Measurements from ENCODE around the gene GALNT14. TPM values are rescaled to one million over a fixed set of nuclear protein-coding genes. Genes with fewer than 3 reads are reported as not detected.

GALNT14 gene
- total and polyA plus RNA-seq, 2 of the 8 experiments (the other 6 are each of a cell fraction or from before 2014, with no cell fraction given), result 13.0 to 13.7 TPM

GRCh38 chr2:30974092-30974491, 164.1 kb downstream of the GALNT14 start:
- H3K27me3 ChIP-seq (replicated peaks in 1 of 4; ENCODE audit: control insufficient read depth in 3 of 4, extremely low read depth in 1 of 4, insufficient read depth in 3 of 4, low read length in 3 of 4), result no peaks in the 10 kb centered on the region
- WGBS, 2 experiments (ENCODE audit: extremely low coverage in 1 of 2, insufficient coverage in 1 of 2, insufficient read length in 1 of 2, insufficient replicate concordance in 2 of 2, low coverage in 1 of 2, low lambda C conversion rate in 2 of 2, missing lambda C conversion rate in 1 of 2), result 85% methylated on average over 1 of the region's 1 CpG; no CpG with 5 or more reads in 1 of the 2 experiments
- no peak overlapping the region for H3K4me3 ChIP-seq (ENCODE audit: extremely low read depth in 1 of 4, insufficient read depth in 2 of 4, low read depth in 3 of 4, low read length in 4 of 4)
- FAIRE-seq, result no peak
- H3K9ac ChIP-seq (replicated peaks in 1 of 4; ENCODE audit: extremely low read depth in 1 of 4, low read depth in 3 of 4, low read length in 3 of 4), result no peak overlapping the region
- no peak overlapping the region for H2BK15ac ChIP-seq (ENCODE audit: low read length)
- H2BK5ac ChIP-seq (ENCODE audit: low read depth, low read length), result no peak overlapping the region
- H3K27ac ChIP-seq (ENCODE audit: low read depth, low read length), result no peak overlapping the region
- no peak overlapping the region for H4K5ac ChIP-seq (ENCODE audit: insufficient read length, low read depth, low read length)
- no peak overlapping the region for H3K4ac ChIP-seq (replicated peaks; ENCODE audit: insufficient read length, low read depth, low read length)
- H3K23me2 ChIP-seq (ENCODE audit: low read depth, low read length), result no peaks in the 10 kb centered on the region
- no peak overlapping the region for H2BK20ac ChIP-seq (ENCODE audit: low read length)
- H3K36me3 ChIP-seq (ENCODE audit: control insufficient read depth in 2 of 4, insufficient read depth in 4 of 4, low read length in 3 of 4), result no peaks in the 10 kb centered on the region
- H3K18ac ChIP-seq (ENCODE audit: extremely low read depth, low read length), result no peak overlapping the region
- no peak overlapping the region for H3K23ac ChIP-seq (ENCODE audit: insufficient read length)
- no peak overlapping the region for H3K56ac ChIP-seq (replicated peaks; ENCODE audit: insufficient read length, low read depth, low read length)
- H3K79me2 ChIP-seq (ENCODE audit: control insufficient read depth in 1 of 2, insufficient read depth in 2 of 2, low read length in 2 of 2), result no peaks in the 10 kb centered on the region
- CTCF ChIA-PET (ENCODE audit: partially characterized antibody), result interaction anchor here (0.7 to 1.3 kb wide), 2 partner anchors 14 to 95 kb away, joined by 4 read pairs; no protein-coding TSS in a partner anchor
- H3K79me1 ChIP-seq (ENCODE audit: low read depth, low read length), result no peaks in the 10 kb centered on the region; the same call in 1 of the 2 replicates
- H4K91ac ChIP-seq (replicated peaks; ENCODE audit: insufficient read length, low read length), result no peak overlapping the region
- H3K14ac ChIP-seq (ENCODE audit: insufficient read length), result no peak overlapping the region
- H3K4me2 ChIP-seq (ENCODE audit: insufficient read depth in 1 of 2, low read depth in 2 of 2, low read length in 2 of 2), result no peak overlapping the region
- H3K9me3 ChIP-seq (ENCODE audit: insufficient read depth in 2 of 2, low read depth in 1 of 2, low read length in 1 of 2), result peaks cover 5 to 8% of the 10 kb centered on the region in 2 experiments; a peak in 3 of 4 replicates
- DNase-seq (ENCODE audit: low read depth in 1 of 2, low spot score in 2 of 2), result no peak
- H2AFZ ChIP-seq (ENCODE audit: low read length), result no peak overlapping the region
- H2AK5ac ChIP-seq (ENCODE audit: low read depth, low read length), result no peak overlapping the region
- H4K20me1 ChIP-seq (replicated peaks in 1 of 2; ENCODE audit: control insufficient read depth in 1 of 2, insufficient read depth in 2 of 2, low read length in 2 of 2), result no peaks in the 10 kb centered on the region
- no peaks in the 10 kb centered on the region for H3K4me1 ChIP-seq (replicated peaks in 1 of 4; ENCODE audit: control insufficient read depth in 3 of 4, insufficient read depth in 4 of 4, low read length in 3 of 4)
- H4K8ac ChIP-seq (ENCODE audit: extremely low read depth, insufficient read depth, low read length), result no peak overlapping the region
- POLR2A ChIA-PET (ENCODE audit: partially characterized antibody), result no interaction called here
- H2BK12ac ChIP-seq (ENCODE audit: low read depth, low read length), result no peak overlapping the region
- H2BK120ac ChIP-seq (replicated peaks; ENCODE audit: low read depth, low read length), result no peak overlapping the region
- TF ChIP-seq JUND (IDR thresholded peaks at IDR 0.05; ENCODE audit: low read length) (no peak), NRF1 (IDR thresholded peaks at IDR 0.05; ENCODE audit: low read depth, low read length) (no peak), TBP (IDR thresholded peaks at IDR 0.05; ENCODE audit: low read depth, low read length) (no peak), RNF2 (IDR thresholded peaks at IDR 0.05; ENCODE audit: borderline replicate concordance, low read depth, low read length, missing control alignments, poor library complexity, severe bottlenecking) (no peak), POLR2AphosphoS5 (IDR thresholded peaks at IDR 0.05; ENCODE audit: low read depth, low read length) (no peak), SP4 (IDR thresholded peaks at IDR 0.05; ENCODE audit: low read length) (no peak), YY1 (IDR thresholded peaks at IDR 0.05; ENCODE audit: low read depth, low read length) (no peak), PHF8 (conservative IDR thresholded peaks at IDR 0.05; ENCODE audit: low read depth, low read length) (no peak), CHD2 (IDR thresholded peaks at IDR 0.05; ENCODE audit: low read length) (no peak), KDM4A (IDR thresholded peaks at IDR 0.05; ENCODE audit: low read depth, low read length, severe bottlenecking) (no peak), FOSL1 (IDR thresholded peaks at IDR 0.05; ENCODE audit: insufficient read depth, low read depth, low read length) (no peak)
- TF ChIP-seq, protein P1, sequence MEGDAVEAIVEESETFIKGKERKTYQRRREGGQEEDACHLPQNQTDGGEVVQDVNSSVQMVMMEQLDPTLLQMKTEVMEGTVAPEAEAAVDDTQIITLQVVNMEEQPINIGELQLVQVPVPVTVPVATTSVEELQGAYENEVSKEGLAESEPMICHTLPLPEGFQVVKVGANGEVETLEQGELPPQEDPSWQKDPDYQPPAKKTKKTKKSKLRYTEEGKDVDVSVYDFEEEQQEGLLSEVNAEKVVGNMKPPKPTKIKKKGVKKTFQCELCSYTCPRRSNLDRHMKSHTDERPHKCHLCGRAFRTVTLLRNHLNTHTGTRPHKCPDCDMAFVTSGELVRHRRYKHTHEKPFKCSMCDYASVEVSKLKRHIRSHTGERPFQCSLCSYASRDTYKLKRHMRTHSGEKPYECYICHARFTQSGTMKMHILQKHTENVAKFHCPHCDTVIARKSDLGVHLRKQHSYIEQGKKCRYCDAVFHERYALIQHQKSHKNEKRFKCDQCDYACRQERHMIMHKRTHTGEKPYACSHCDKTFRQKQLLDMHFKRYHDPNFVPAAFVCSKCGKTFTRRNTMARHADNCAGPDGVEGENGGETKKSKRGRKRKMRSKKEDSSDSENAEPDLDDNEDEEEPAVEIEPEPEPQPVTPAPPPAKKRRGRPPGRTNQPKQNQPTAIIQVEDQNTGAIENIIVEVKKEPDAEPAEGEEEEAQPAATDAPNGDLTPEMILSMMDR (IDR thresholded peaks at IDR 0.05; ENCODE audit: control extremely low read depth in 1 of 3, insufficient read depth in 1 of 3, low read depth in 1 of 3, low read length in 3 of 3), result no peak

Measured in H1 (cell line).